Measurements from ENCODE around the gene SSBP3. TPM values are rescaled to one million over a fixed set of nuclear protein-coding genes. Genes with fewer than 3 reads are reported as not detected.
"Not testable (repeated sequence)": the region's sequence is repeated elsewhere in the genome, so short reads cannot be mapped to it uniquely, and the experiment has no call there.

SSBP3 gene
- polyA plus RNA-seq, 3 donors = 18.6 to 43.9 (median 37.0) TPM

- no peak overlapping the region for H3K27ac ChIP-seq (ENCODE audit: low read depth, low read length)
- 92 to 96% (median 92%) methylated on average over 9 of the region's 9 CpGs for WGBS, 3 donors
Observed at GRCh38 chr1:54398963-54399528, 7.1 kb downstream of the SSBP3 start.

DNA sequence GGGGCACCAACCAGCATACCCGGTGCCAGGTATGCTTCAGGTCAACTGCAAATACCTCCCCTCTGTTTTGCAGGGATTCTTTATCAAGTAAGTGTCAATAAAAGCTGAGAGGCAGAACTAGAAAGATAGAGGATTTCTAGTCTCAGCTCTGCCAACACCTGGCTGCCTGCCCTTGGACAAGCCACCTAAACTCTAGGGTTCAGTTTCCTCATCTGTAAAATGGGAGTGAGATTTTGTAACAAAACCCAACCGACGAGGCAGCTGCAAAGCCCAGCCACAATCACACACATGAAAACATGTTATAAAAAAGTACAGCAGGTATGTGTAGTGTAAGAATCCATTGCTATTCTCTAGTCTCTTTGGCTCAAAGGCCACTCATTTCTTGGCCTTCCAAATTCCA is 8.2 kb downstream of the SSBP3 start:
- WGBS, 3 donors = 77 to 88% (median 82%) methylated on average over 3 of the region's 3 CpGs
- no peak overlapping the region for H3K27ac ChIP-seq (ENCODE audit: low read depth, low read length)

- H3K27ac ChIP-seq (ENCODE audit: low read depth, low read length) = no peak overlapping the region
- 29 to 62% (median 54%) methylated on average over 5 of the region's 5 CpGs for WGBS, 3 donors
Observed at GRCh38 chr1:54397090-54397591, 9.1 kb downstream of the SSBP3 start.

- 36 to 68% (median 64%) methylated on average over 8 of the region's 8 CpGs for WGBS, 3 donors
Observed at GRCh38 chr1:54396261-54396933, 9.8 kb downstream of the SSBP3 start.

DNA sequence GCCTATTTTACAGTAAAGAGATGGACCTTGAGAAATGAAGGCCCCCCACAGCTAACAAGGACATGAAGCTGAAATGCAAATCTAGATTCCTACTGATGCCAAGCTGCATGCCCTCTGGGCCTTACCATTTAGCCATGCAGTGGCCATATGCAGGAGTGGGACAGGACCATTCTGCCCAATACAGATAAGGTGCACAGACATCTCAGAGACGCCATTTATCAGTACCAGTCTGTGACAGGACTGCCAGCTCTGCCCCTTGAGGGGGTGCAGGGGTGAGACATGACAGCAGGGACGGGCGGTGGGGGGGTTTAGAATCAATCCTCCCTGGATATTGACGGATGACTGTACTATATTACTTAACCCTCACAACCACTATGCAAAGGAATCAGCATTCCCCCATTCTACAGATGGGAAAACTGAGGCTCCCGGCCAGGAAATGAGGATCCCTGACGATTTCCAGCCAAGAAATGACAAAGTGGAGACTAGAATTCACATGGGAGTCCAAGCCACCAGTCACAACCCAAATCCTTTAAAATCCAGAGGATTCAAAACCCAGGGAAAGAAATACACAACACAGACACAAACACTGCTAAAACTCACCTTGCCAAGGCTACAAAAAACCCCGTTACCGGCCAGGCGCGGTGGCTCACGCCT is 10.8 kb downstream of the SSBP3 start:
- H3K27ac ChIP-seq (ENCODE audit: low read depth, low read length) = no peak overlapping the region
- 91 to 95% (median 93%) methylated on average over 11 of the region's 11 CpGs for WGBS, 3 donors

More at GRCh38 chr1:54396261-54396933, 9.8 kb downstream of the SSBP3 start:
- no peak overlapping the region for H3K27ac ChIP-seq (ENCODE audit: low read depth, low read length)

DNA sequence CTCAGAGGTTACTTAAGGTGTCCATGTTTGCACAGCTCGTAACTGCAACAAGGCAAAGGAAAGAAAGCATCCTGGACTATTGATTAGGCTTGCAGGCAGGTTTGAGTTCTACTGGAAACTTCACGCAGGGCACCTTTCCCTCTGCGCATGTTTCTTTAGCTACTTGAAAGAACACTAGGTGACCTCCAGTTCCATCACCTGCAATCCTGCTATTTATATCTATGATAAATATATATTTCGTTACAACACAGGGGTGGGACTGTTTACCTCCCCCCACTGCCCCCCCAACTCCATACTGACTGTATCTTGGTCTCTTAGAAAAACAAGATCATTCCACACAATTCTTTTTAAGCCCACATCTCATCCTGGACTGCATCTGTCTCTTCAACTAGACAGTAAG is 12.1 kb downstream of the SSBP3 start:
- 81 to 98% (median 92%) methylated on average over 4 of the region's 4 CpGs for WGBS, 3 donors
- no peak overlapping the region for H3K27ac ChIP-seq (ENCODE audit: low read depth, low read length)

DNA sequence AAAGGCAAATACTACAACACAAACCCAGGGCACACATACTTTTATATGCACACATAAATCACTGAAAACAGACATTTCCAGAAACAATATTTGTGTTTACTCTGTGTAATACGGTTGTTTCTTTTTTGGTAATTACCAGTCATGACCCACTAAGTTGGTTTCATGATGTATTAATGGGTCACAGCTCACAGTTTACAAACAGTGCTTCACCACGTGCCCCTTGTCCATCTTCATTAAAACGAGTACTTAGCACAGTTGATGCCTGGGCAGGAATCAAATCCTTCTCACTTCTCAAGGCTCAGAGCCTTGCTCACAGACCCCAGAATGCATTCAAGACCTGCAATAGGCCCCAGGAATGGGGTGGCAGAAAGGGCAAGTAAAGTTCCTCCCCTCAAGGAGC is 13.8 kb downstream of the SSBP3 start:
- no peak overlapping the region for H3K27ac ChIP-seq (ENCODE audit: low read depth, low read length)
- 79 to 86% (median 81%) methylated on average over 3 of the region's 3 CpGs for WGBS, 3 donors

- WGBS, 3 donors = 83 to 89% (median 88%) methylated on average over 15 of the region's 15 CpGs
- H3K27ac ChIP-seq (ENCODE audit: low read depth, low read length) = no peak overlapping the region
Observed at GRCh38 chr1:54391450-54392209, 14.6 kb downstream of the SSBP3 start.

GRCh38 chr1:54390655-54391054 is 15.5 kb downstream of the SSBP3 start:
- H3K27ac ChIP-seq (ENCODE audit: low read depth, low read length) = no peak overlapping the region
- 70 to 91% (median 73%) methylated on average over 24 of the region's 24 CpGs for WGBS, 3 donors

DNA sequence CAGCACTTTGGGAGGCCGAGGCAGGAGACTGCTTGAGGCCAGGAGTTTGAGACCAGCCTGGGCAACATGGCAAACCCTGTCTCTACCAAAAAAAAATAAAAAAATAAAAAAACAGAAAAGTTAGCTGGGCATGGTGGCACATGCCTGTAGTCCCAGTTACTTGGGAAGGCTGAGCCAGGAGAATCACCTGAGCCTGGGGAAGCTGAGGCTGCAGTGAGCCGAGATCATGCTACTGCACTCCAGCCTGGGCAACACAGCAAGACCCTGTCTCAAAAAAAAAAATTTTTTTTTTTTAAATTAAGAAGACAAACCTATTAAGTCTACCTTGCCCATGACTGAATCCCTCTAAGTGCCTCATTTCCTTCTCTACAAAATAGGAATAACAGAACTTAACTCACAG is 16.6 kb downstream of the SSBP3 start:
- 94 to 100% (median 97%) methylated on average over 2 of the region's 2 CpGs for WGBS, 3 donors
- not testable (repeated sequence) for H3K27ac ChIP-seq (ENCODE audit: low read depth, low read length)

GRCh38 chr1:54387419-54387818 is 18.8 kb downstream of the SSBP3 start:
- H3K27ac ChIP-seq (ENCODE audit: low read depth, low read length) = no peak overlapping the region
- 90 to 95% (median 94%) methylated on average over 5 of the region's 5 CpGs for WGBS, 3 donors

DNA sequence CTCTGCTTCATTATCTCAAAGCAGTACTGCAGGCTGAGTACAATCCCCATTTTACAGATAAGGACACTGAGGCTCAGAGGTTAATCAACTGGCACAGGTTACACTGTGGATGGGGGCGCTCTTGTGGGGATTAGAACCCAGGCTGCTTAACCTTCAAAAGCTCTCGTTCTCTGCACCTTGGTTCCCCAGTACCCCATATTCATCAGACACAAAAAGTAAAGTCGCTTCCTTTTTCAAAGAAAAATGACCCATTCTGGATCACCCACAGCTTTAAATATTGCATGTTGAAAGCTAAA is 20.5 kb downstream of the SSBP3 start:
- WGBS, 3 donors = 84 to 98% (median 95%) methylated on average over 3 of the region's 3 CpGs
- H3K27ac ChIP-seq (ENCODE audit: low read depth, low read length) = no peak overlapping the region

DNA sequence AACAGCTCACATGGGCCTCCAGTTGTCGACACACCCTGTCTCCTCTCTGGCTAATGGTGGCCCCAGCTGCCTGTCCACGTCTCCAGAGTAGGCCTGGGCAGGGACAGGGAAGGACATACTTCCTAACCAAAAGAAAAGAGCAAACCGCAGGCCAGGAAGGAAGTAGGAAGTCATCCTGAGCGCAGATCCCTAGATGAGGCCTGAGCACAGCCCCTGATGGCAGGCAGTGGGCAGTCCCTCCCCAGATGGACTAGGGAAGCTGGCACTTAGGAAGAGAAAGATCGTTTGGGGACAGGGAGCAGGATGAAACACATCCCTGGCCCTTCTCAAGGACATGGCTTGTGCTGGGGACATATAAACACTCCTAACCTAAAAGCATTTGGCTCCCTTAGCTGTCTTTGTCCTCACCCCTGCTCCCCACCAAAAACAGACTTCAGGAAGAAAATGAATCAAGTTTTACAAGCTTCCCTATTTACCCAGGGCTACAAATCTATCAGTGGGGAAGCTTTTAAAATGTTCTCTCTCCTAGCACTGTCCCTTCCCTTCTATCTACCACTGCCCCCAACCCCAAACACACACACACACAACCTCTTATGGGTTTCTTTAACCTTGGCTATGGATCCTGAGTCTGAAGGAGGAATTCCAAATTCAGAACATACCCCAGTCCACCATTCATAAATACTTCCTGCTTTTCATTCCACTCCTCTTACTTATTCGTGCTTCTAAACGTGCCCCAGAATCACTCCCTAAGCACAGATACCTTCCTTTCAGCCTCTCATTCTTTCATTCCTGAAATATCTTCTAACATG is 21.1 kb downstream of the SSBP3 start:
- WGBS, 3 donors = 23 to 66% (median 26%) methylated on average over 7 of the region's 7 CpGs
- H3K27ac ChIP-seq (ENCODE audit: low read depth, low read length) = no peak overlapping the region

DNA sequence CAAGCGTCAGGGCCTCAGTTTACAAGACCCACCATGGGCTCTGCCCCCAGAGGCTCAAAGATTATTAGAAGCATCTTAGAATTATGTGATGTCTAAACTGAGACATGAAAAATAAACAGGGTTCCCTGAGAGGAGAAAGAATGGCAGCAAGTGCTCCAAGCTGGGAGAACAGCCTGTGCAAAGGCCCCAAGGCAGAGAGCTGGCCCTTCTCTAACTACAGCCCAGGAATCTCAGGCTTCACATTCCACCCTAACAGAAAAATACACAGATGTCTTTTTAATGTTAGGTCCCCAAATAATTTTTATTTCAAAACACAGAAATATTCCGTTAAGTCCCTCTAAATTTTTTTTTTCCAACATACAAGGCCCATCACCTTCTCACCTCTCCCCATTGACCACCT is 21.7 kb downstream of the SSBP3 start:
- no peak overlapping the region for H3K27ac ChIP-seq (ENCODE audit: low read depth, low read length)

GRCh38 chr1:54381524-54381923 is 24.7 kb downstream of the SSBP3 start:
- H3K27ac ChIP-seq (ENCODE audit: low read depth, low read length) = no peak overlapping the region
- WGBS, 3 donors = 80 to 90% (median 87%) methylated on average over 4 of the region's 4 CpGs

More for the DNA sequence above, 21.7 kb downstream of the SSBP3 start:
- 88 to 96% (median 95%) methylated on average over 2 of the region's 2 CpGs for WGBS, 3 donors

- WGBS, 3 donors = 58 to 82% (median 73%) methylated on average over 15 of the region's 15 CpGs
- H3K27ac ChIP-seq (ENCODE audit: low read depth, low read length) = no peak overlapping the region
Observed at GRCh38 chr1:54380290-54380882, 25.8 kb downstream of the SSBP3 start.

- 58 to 79% (median 63%) methylated on average over 22 to 23 of the region's 23 CpGs for WGBS, 3 donors
- no peak overlapping the region for H3K27ac ChIP-seq (ENCODE audit: low read depth, low read length)
Observed at GRCh38 chr1:54379555-54380289, 26.5 kb downstream of the SSBP3 start.
